ENCODE results near the gene SPACA6. TPM values are rescaled to one million over a fixed set of nuclear protein-coding genes. Genes with fewer than 3 reads are reported as not detected.

The SPACA6 gene
- total and polyA plus RNA-seq, 8 donors, result 13.5 to 27.3 (median 20.1) TPM

DNA sequence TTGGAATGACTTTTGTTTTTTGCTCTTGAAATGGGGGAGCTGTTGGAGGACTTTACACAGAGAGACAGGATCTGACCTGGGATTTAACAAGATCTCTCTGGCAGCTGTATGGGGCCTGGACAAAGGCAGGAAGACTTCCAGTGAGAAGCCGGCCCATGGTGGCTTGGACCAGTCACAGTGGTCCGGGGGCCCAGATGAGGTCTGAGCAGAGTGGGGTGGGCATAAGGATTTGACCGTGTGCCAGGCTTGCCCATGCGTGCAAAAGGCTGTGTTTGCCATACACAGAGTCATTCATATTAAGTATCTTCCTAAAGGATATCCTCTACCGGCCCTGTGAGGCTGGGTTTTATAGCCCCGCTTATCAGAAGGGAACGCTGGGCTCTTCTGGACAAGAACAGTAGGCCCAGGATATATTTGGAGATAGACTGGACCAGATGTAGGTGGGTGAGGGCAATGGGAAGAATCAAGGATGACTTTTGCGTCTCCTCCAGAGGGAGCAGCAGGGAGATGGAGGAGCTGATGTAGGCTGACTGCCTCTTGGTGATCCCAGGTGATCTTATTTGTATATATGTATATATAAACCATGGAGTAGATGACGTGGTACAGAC, 4.1 kb downstream of the SPACA6 start:
- no peaks in the 10 kb centered on the region for H3K9me3 ChIP-seq
- H3K36me3 ChIP-seq, result peaks cover 0 to 76% of the 10 kb centered on the region in 2 donors
- ATAC-seq (no peak), DNase-seq (no peak)
- TF ChIP-seq, protein P1, sequence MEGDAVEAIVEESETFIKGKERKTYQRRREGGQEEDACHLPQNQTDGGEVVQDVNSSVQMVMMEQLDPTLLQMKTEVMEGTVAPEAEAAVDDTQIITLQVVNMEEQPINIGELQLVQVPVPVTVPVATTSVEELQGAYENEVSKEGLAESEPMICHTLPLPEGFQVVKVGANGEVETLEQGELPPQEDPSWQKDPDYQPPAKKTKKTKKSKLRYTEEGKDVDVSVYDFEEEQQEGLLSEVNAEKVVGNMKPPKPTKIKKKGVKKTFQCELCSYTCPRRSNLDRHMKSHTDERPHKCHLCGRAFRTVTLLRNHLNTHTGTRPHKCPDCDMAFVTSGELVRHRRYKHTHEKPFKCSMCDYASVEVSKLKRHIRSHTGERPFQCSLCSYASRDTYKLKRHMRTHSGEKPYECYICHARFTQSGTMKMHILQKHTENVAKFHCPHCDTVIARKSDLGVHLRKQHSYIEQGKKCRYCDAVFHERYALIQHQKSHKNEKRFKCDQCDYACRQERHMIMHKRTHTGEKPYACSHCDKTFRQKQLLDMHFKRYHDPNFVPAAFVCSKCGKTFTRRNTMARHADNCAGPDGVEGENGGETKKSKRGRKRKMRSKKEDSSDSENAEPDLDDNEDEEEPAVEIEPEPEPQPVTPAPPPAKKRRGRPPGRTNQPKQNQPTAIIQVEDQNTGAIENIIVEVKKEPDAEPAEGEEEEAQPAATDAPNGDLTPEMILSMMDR (IDR thresholded peaks at IDR 0.05), result no peak
- H3K27ac ChIP-seq, result no peak overlapping the region
- intact Hi-C loops (cut with DNase I), result no loop called here
- H3K4me1 ChIP-seq, result peaks cover 0 to 18% of the 10 kb centered on the region in 2 donors
- H3K4me3 ChIP-seq, result no peak overlapping the region
- H3K27me3 ChIP-seq, result peaks cover 0 to 6% of the 10 kb centered on the region in 2 donors

DNA sequence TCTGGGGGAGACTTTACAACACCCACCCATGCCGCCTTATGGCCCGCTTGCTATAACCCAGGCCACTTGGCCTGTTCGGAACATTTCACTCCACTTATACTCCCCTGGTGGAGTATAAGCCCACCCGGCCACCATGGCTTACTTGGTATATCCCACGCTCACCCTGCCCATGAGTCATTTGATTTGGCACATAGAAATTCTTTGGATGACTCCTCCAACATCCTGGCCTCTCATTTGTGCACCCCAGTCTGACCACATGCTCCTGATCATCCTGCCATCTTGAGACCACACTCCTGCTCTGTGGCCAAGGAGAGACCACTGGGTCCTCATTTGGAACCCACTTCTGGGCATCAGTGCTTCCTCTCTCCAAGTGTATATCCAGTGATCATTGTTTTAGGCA, 5.2 kb downstream of the SPACA6 start:
- Histone ChIP-seq H3K4me1 (peaks cover 3 to 18% of the 10 kb centered on the region in 2 donors), H3K4me3 (no peak overlapping the region), H3K9me3 (no peaks in the 10 kb centered on the region), H3K27ac (no peak overlapping the region), H3K27me3 (peaks cover 0 to 16% of the 10 kb centered on the region in 2 donors), H3K36me3 (peaks cover 0 to 66% of the 10 kb centered on the region in 2 donors)
- intact Hi-C loops (cut with DNase I), result no loop called here
- no peak for DNase-seq
- ATAC-seq, result no peak
- TF ChIP-seq, protein P1 (IDR thresholded peaks at IDR 0.05), result no peak

DNA sequence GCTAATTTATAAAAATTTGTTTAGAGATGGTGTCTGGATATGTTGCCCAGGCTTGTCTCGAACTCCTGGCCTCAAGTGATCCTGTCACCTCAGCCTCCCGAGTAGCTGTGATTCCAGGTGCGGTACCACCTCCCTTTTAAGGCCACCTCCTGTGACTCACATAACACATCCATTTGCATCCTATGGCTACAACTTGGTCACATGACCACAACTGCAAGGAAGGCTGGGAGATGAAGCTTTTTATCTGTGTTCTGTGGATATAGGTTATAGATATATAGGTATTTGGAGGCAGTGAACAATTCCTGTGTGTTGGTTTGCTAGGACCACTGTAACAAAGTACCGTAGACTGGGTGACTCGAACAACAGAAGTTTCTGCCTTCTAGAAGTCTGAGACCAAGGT, 6.0 kb downstream of the SPACA6 start:
- ATAC-seq, result no peak
- no peak for DNase-seq
- Histone ChIP-seq H3K36me3 (peaks cover 0 to 60% of the 10 kb centered on the region in 2 donors), H3K4me3 (no peak overlapping the region), H3K27me3 (peaks cover 0 to 19% of the 10 kb centered on the region in 2 donors), H3K9me3 (no peaks in the 10 kb centered on the region), H3K27ac (no peak overlapping the region), H3K4me1 (peaks cover 3 to 21% of the 10 kb centered on the region in 2 donors)
- intact Hi-C loops (cut with DNase I), result no loop called here
- TF ChIP-seq, protein P1 (IDR thresholded peaks at IDR 0.05), result no peak

DNA sequence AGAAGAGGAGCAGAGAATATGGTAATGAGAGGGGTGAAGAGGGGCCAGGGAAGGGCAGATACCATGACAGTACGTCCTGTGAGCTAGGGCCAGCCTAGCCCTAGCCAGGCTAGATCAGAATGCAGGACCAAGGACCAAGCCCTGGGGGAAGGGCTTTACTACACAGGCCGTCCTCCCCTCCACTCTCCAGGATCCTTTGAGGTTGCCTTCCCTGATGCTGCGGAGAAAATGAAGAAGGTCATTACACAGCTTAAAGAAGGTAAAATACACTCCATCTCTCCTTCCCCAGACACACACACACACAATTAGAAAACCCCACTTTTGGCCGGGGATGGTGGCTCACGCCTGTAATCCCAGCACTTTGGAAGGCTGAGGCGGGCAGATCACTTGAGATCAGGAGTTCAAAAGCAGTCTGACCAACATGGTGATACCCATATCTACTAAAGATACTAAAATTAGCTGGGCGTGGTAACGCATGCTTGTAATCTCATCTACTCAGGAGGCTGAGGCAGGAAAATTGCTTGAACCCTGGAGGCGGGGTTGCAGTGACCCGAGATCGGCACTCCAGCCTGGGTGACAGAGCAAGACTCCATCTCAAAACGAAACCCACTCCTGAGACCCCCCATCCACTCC, 8.5 kb downstream of the SPACA6 start:
- Histone ChIP-seq H3K4me1 (peaks cover 7 to 28% of the 10 kb centered on the region in 2 donors), H3K4me3 (no peak overlapping the region), H3K36me3 (peaks cover 0 to 54% of the 10 kb centered on the region in 2 donors), H3K9me3 (no peaks in the 10 kb centered on the region), H3K27me3 (peaks cover 0 to 19% of the 10 kb centered on the region in 2 donors), H3K27ac (no peak overlapping the region)
- no peak for DNase-seq
- intact Hi-C loops (cut with DNase I), result no loop called here
- no peak for ATAC-seq
- TF ChIP-seq, protein P1 (IDR thresholded peaks at IDR 0.05), result no peak

DNA sequence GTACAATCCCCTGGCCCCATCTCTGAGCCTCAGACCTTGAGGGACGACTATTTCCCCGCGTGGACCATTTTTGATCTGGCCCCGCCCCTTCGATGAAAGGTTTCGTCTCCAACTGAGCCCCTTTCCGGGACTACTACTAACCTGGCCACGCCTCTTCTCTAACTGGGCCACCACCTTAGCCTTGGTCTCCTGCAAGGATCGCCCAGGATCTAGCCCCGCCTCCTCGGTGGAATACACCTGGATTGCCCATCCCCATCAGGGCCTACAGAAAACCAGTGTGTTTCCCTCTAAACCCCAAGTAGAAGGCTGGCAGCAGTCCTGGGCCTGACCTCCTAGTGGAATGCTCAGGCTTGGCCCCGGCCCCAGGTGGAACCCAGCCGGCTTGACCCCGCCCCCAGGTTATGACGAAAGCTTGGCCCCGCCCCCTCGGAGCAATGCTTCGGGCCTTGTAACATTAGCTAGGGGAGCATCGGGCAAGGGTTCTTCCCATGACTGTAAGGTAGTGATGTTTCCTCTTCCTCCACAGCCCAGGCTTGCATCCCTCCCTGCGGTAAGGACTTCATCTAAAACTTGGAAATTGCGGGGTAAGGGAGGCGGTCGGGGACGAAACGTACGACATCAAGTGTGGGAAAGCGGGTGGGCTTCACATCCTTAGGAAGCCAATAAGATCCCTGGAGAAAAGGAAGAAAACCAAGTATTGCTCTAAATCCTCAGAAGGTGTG, 9.1 kb downstream of the SPACA6 start:
- ATAC-seq (peak; percentile 61), DNase-seq (peak in 3 of 4 donors; percentile 76 to 93 (median 80))
- Histone ChIP-seq H3K9me3 (no peaks in the 10 kb centered on the region), H3K4me3 (peak overlapping the region in 1 of 2 donors; percentile 59), H3K36me3 (peaks cover 0 to 54% of the 10 kb centered on the region in 2 donors), H3K27ac (peak overlapping the region; percentile 24 to 92), H3K4me1 (peaks cover 7 to 28% of the 10 kb centered on the region in 2 donors), H3K27me3 (peaks cover 0 to 19% of the 10 kb centered on the region in 2 donors)
- intact Hi-C loops (cut with DNase I), result no loop called here
- TF ChIP-seq, protein P1 (IDR thresholded peaks at IDR 0.05), result no peak

Measured in left lung (tissue), 10 donors.